IMR-90 (cell line): ENCODE results near the gene CPEB3. TPM values are rescaled to one million over a fixed set of nuclear protein-coding genes. Genes with fewer than 3 reads are reported as not detected.

ENCODE experiments used
- ATAC-seq: fragments of 200-7000 bp; cut with Tn5 transposase; 2 replicates; pipeline ENCODE4 v1.9.1; 2020; ENCODE audit warnings: low read depth, mild to moderate bottlenecking, moderate library complexity
- BruUV-seq: library from RNA; stranded (reverse); fragments of 400-500 nt; replicated peaks from 2 replicates; lab custom pipeline; 2021; lab: Mats Ljungman, UMichigan
- CTCF ChIA-PET: fragments of 300-600 bp; formaldehyde crosslinking; extraction: SDS; loops from one replicate; lab custom pipeline; 2021; ENCODE audit warnings: antibody characterized with exemption; lab: Yijun Ruan, JAX
- POLR2A ChIA-PET: fragments of 300-600 bp; sonication (Branson Sonifier 250); formaldehyde crosslinking; loops from one replicate; lab custom pipeline; 2022; ENCODE audit warnings: antibody characterized with exemption; ENCODE audit not compliant: unreplicated experiment; lab: Charles Lee
- DNase-seq: peaks from one replicate; pipeline ENCODE4 v3.0.0; 2013
- H2AFZ ChIP-seq: replicated peaks from 2 replicates; pipeline ENCODE3; 2013; ENCODE audit warnings: low read length, mild to moderate bottlenecking; ENCODE audit not compliant: poor library complexity
- H2AK5ac ChIP-seq: 2 replicates; pipeline ENCODE4 v1.6.1; 2013; ENCODE audit warnings: low read depth, low read length, inconsistent platforms
- H2AK9ac ChIP-seq: replicated peaks from 2 replicates; pipeline ENCODE3; 2013; ENCODE audit warnings: mild to moderate bottlenecking, low read depth, low read length, moderate library complexity; ENCODE audit not compliant: poor library complexity
- H2BK120ac ChIP-seq: 2 replicates; pipeline ENCODE4 v1.6.1; 2013; ENCODE audit warnings: low read depth, low read length, inconsistent platforms
- H2BK15ac ChIP-seq: 3 replicates; pipeline ENCODE4 v1.6.1; 2013; ENCODE audit warnings: low read depth, low read length, inconsistent platforms
- H2BK20ac ChIP-seq: 2 replicates; pipeline ENCODE4 v1.6.1; 2013; ENCODE audit warnings: low read depth, mild to moderate bottlenecking, inconsistent platforms, low read length, moderate library complexity
- H2BK5ac ChIP-seq: 2 replicates; pipeline ENCODE4 v1.6.1; 2013; ENCODE audit warnings: mild to moderate bottlenecking, low read depth, low read length, inconsistent platforms; ENCODE audit not compliant: poor library complexity, severe bottlenecking
- H3K14ac ChIP-seq: replicated peaks from 2 replicates; pipeline ENCODE4 v1.6.1; 2013; ENCODE audit warnings: low read depth, low read length, inconsistent platforms
- H3K18ac ChIP-seq: 2 replicates; pipeline ENCODE4 v1.6.1; 2013; ENCODE audit warnings: low read depth, low read length, control low read depth
- H3K23ac ChIP-seq: 2 replicates; pipeline ENCODE4 v1.6.1; 2013; ENCODE audit warnings: low read depth, low read length, inconsistent platforms
- H3K27ac ChIP-seq: 2 replicates; pipeline ENCODE4 v1.5.1; 2013; ENCODE audit warnings: mild to moderate bottlenecking, control low read depth, low read length; ENCODE audit not compliant: insufficient read depth
- H3K27me3 ChIP-seq: 2 replicates; pipeline ENCODE4 v1.6.1; 2013; ENCODE audit warnings: low read length; ENCODE audit not compliant: control insufficient read depth, insufficient read depth
- H3K36me3 ChIP-seq: 2 replicates; pipeline ENCODE4 v1.6.1; 2013; ENCODE audit warnings: low read length, mixed read lengths; ENCODE audit not compliant: control insufficient read depth, insufficient read depth
- H3K4ac ChIP-seq: 2 replicates; pipeline ENCODE4 v1.6.1; 2013; ENCODE audit warnings: low read depth, low read length, inconsistent platforms
- H3K4me1 ChIP-seq: 2 replicates; pipeline ENCODE4 v1.6.1; 2013; ENCODE audit warnings: low read length, mixed read lengths; ENCODE audit not compliant: control insufficient read depth, insufficient read depth
- H3K4me2 ChIP-seq: 2 replicates; pipeline ENCODE4 v1.6.1; 2013; ENCODE audit warnings: low read depth, mild to moderate bottlenecking, control low read depth, low read length, moderate library complexity
- H3K4me3 ChIP-seq: 2 replicates; pipeline ENCODE4 v1.5.1; 2013; ENCODE audit warnings: low read depth, mild to moderate bottlenecking, control low read depth, low read length, moderate library complexity; ENCODE audit not compliant: insufficient read depth
- H3K56ac ChIP-seq: 2 replicates; pipeline ENCODE4 v1.6.1; 2013; ENCODE audit warnings: low read length, inconsistent platforms; ENCODE audit not compliant: insufficient read depth; ENCODE audit errors: extremely low read depth
- H3K79me1 ChIP-seq, 2 experiments: 2 replicates each; pipeline ENCODE4 v1.6.1; 2013; ENCODE audit warnings: low read length in 2 of 2, inconsistent platforms in 1 of 2, low read depth in 1 of 2
- H3K9ac ChIP-seq: 2 replicates; pipeline ENCODE4 v1.6.1; 2013; ENCODE audit warnings: low read depth, low read length, control low read depth
- H3K9me1 ChIP-seq: 2 replicates; pipeline ENCODE4 v1.6.1; 2013; ENCODE audit warnings: low read length, inconsistent platforms; ENCODE audit not compliant: insufficient read depth
- H3K9me3 ChIP-seq: 2 replicates; pipeline ENCODE4 v1.6.1; 2013; ENCODE audit warnings: low read length; ENCODE audit not compliant: control insufficient read depth, insufficient read depth
- H4K20me1 ChIP-seq: 2 replicates; pipeline ENCODE4 v1.6.1; 2013; ENCODE audit warnings: low read length, inconsistent platforms; ENCODE audit not compliant: insufficient read depth
- H4K5ac ChIP-seq: 2 replicates; pipeline ENCODE4 v1.6.1; 2013; ENCODE audit warnings: mild to moderate bottlenecking, low read depth, low read length, control low read depth
- H4K8ac ChIP-seq, 2 experiments: 2 replicates each; pipeline ENCODE4 v1.6.1; 2013; ENCODE audit warnings: low read depth in 2 of 2, low read length in 2 of 2, control low read depth in 1 of 2, inconsistent platforms in 1 of 2
- H4K91ac ChIP-seq: 2 replicates; pipeline ENCODE4 v1.6.1; 2013; ENCODE audit warnings: low read depth, low read length, inconsistent platforms; ENCODE audit not compliant: insufficient read depth
- BHLHE40 ChIP-seq: fragments of 150-350 bp; IDR thresholded peaks from 2 replicates; pipeline ENCODE4 v1.6.1; 2016; ENCODE audit warnings: mild to moderate bottlenecking, low read depth, low read length
- CEBPB ChIP-seq: IDR thresholded peaks from 2 replicates; pipeline ENCODE4 v1.6.1; 2012; ENCODE audit warnings: low read depth, low read length, improper control_type of control experiment
- CHD1 ChIP-seq: IDR thresholded peaks from 2 replicates; pipeline ENCODE4 v1.6.1; 2012; ENCODE audit warnings: low read depth, low read length, improper control_type of control experiment
- FOS ChIP-seq: fragments of 150-350 bp; IDR thresholded peaks from 2 replicates; pipeline ENCODE4 v1.6.1; 2016; ENCODE audit warnings: low read depth, low read length
- MAFK ChIP-seq: IDR thresholded peaks from 2 replicates; pipeline ENCODE4 v1.6.1; 2012; ENCODE audit warnings: low read depth, low read length, improper control_type of control experiment
- MAZ ChIP-seq: IDR thresholded peaks from 2 replicates; pipeline ENCODE4 v1.6.1; 2012; ENCODE audit warnings: low read depth, mild to moderate bottlenecking, low read length, improper control_type of control experiment, moderate library complexity, borderline replicate concordance
- MXI1 ChIP-seq: IDR thresholded peaks from 2 replicates; pipeline ENCODE4 v1.6.1; 2012; ENCODE audit warnings: low read depth, mild to moderate bottlenecking, low read length, moderate library complexity, borderline replicate concordance
- NFE2L2 ChIP-seq: fragments of 150-350 bp; IDR thresholded peaks from 2 replicates; pipeline ENCODE4 v1.6.1; 2016; ENCODE audit warnings: low read depth, mild to moderate bottlenecking, low read length
- POLR2A ChIP-seq: IDR thresholded peaks from 2 replicates; pipeline ENCODE4 v1.6.1; 2012; ENCODE audit warnings: mild to moderate bottlenecking, low read depth, low read length
- RAD21 ChIP-seq: IDR thresholded peaks from 2 replicates; pipeline ENCODE4 v1.6.1; 2012; ENCODE audit warnings: low read length, improper control_type of control experiment
- RCOR1 ChIP-seq: IDR thresholded peaks from 2 replicates; pipeline ENCODE4 v1.6.1; 2012; ENCODE audit warnings: mild to moderate bottlenecking, low read length, improper control_type of control experiment; ENCODE audit not compliant: insufficient replicate concordance
- RFX5 ChIP-seq: IDR thresholded peaks from 2 replicates; pipeline ENCODE4 v1.8.0; 2012; ENCODE audit warnings: low read depth, mild to moderate bottlenecking, low read length, moderate library complexity
- SMC3 ChIP-seq: fragments of 150-350 bp; IDR thresholded peaks from 2 replicates; pipeline ENCODE4 v1.6.1; 2016; ENCODE audit warnings: low read depth, mild to moderate bottlenecking, antibody characterized with exemption, low read length, moderate library complexity
- WGBS, 2 experiments: methylation state at CpG; one replicate each; pipeline versions ENCODE4 v1.1.5 to v1.1.7; 2013; ENCODE audit warnings: missing lambda C conversion rate in 2 of 2; ENCODE audit not compliant: insufficient read length in 1 of 2; ENCODE audit errors: extremely low coverage in 2 of 2; 5-methylcytosine and 5-hydroxymethylcytosine counted together
- dilution Hi-C: fragments of 300-500 bp; cut with HindIII; formaldehyde crosslinking; loops from one replicate; pipeline ENCODE4 v1.14.3; 2018; ENCODE audit warnings: low sequenced_read_pairs; ENCODE audit not compliant: unreplicated experiment
- in situ Hi-C: fragments of 300-500 bp; cut with MboI; formaldehyde crosslinking; loops from 3 replicates; pipeline ENCODE4 v1.14.3; 2019; ENCODE audit warnings: low sequenced_read_pairs, inconsistent platforms, mixed read lengths
- intact Hi-C: fragments of 100-400 bp; cut with micrococcal nuclease; formaldehyde crosslinking; loops from 2 replicates; pipeline ENCODE4 v1.10.0; 2022
- polyA plus RNA-seq, 3 experiments: library from polyadenylated mRNA; depleted of rRNA; stranded (reverse); fragments of >200 nt; gene quantifications; 2 replicates each; pipeline ENCODE4 v1.2.3, GENCODE V29; 2012; ENCODE audit warnings: low replicate concordance in 1 of 3
- total RNA-seq: library from RNA; depleted of rRNA; stranded (reverse); fragments of >200 nt; gene quantifications from 2 replicates; pipeline ENCODE4 v1.2.3, GENCODE V29; 2012
- TF ChIP-seq, protein P1 (sequence below): fragments of 150-350 bp; IDR thresholded peaks from 2 replicates; pipeline ENCODE4 v1.6.1; 2017; ENCODE audit warnings: mild to moderate bottlenecking, antibody characterized with exemption, low read length, low read depth
- TF ChIP-seq, protein P2 (sequence below): fragments of 150-350 bp; IDR thresholded peaks from 2 replicates; pipeline ENCODE4 v1.6.1; 2016; ENCODE audit warnings: low read depth, mild to moderate bottlenecking, low read length, moderate library complexity, borderline replicate concordance
- TF ChIP-seq, protein P3 (sequence below): conservative IDR thresholded peaks from 2 replicates; pipeline ENCODE4 v1.5.1; 2012; ENCODE audit warnings: mild to moderate bottlenecking, low read depth, low read length, improper control_type of control experiment

CPEB3 gene
- total and polyA plus RNA-seq, 2 of the 4 experiments (the other 2 are of a cell fraction), result 0.18 to 0.36 TPM

DNA sequence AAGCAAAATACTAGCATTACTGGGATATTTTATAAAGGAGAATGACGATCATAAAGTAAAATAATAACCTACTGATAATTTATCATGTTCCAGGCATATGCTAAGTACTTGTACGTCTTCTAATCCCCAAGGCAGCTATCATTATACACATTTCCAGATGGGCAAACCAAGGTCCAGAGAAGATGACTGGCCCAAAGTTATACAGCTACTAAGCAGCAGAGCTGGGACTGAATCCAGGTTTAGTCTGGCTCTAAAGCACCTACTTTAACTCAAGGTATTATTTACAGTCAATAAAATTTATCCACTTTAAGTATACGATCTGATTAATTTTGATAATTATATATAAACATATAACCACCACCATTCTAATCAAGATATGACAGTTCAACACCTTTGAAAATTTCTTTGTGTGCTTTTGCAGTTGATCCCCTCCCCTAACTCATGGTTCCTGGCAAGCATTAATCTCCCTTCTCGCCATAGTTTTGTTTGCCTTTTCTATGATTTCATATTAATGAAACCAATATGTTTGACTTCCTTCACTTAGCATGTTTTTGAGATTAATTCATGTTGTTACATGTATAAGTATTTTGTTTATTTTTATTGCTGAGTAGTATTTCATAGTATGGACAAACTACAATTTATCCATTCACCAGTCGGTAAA is 126.7 kb downstream of the CPEB3 start:
- intact Hi-C loops, result no loop called here
- WGBS, 2 experiments, result no CpG with 5 or more reads among the region's 5 CpGs
- ATAC-seq, result no peak
- Histone ChIP-seq H3K4me2 (no peak overlapping the region), H3K23ac (no peak overlapping the region), H2BK5ac (no peak overlapping the region), H3K4me3 (no peak overlapping the region), H4K5ac (no peak overlapping the region), H4K20me1 (no peaks in the 10 kb centered on the region), H2BK15ac (no peak overlapping the region), H3K27ac (no peak overlapping the region), H3K4me1 (no peaks in the 10 kb centered on the region), H3K27me3 (no peaks in the 10 kb centered on the region), H3K18ac (no peak overlapping the region), H4K8ac (no peak overlapping the region), H3K14ac (no peak overlapping the region), H3K56ac (no peak overlapping the region), H3K9me1 (no peaks in the 10 kb centered on the region), H3K36me3 (no peaks in the 10 kb centered on the region), H2AK5ac (no peak overlapping the region), H3K4ac (no peak overlapping the region), H3K9ac (no peak overlapping the region), H2BK20ac (no peak overlapping the region), H4K91ac (no peak overlapping the region), H2AFZ (no peak overlapping the region), H2AK9ac (no peak overlapping the region), H3K79me1 (no peaks in the 10 kb centered on the region), H2BK120ac (no peak overlapping the region), H3K9me3 (peaks cover 7% of the 10 kb centered on the region; the same call in 1 of the 2 replicates)
- BruUV-seq, result no TSS peak
- no peak for DNase-seq
- dilution Hi-C loops, result no loop called here
- TF ChIP-seq NFE2L2 (no peak), SMC3 (no peak), RAD21 (no peak), BHLHE40 (no peak), MAFK (no peak), CEBPB (no peak), POLR2A (no peak), RFX5 (no peak), MXI1 (no peak), MAZ (no peak), FOS (no peak), RCOR1 (no peak), CHD1 (no peak)
- TF ChIP-seq, protein P1, sequence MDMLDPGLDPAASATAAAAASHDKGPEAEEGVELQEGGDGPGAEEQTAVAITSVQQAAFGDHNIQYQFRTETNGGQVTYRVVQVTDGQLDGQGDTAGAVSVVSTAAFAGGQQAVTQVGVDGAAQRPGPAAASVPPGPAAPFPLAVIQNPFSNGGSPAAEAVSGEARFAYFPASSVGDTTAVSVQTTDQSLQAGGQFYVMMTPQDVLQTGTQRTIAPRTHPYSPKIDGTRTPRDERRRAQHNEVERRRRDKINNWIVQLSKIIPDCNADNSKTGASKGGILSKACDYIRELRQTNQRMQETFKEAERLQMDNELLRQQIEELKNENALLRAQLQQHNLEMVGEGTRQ, result no peak
- TF ChIP-seq, protein P2, sequence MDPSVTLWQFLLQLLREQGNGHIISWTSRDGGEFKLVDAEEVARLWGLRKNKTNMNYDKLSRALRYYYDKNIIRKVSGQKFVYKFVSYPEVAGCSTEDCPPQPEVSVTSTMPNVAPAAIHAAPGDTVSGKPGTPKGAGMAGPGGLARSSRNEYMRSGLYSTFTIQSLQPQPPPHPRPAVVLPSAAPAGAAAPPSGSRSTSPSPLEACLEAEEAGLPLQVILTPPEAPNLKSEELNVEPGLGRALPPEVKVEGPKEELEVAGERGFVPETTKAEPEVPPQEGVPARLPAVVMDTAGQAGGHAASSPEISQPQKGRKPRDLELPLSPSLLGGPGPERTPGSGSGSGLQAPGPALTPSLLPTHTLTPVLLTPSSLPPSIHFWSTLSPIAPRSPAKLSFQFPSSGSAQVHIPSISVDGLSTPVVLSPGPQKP, result no peak
- TF ChIP-seq, protein P3, sequence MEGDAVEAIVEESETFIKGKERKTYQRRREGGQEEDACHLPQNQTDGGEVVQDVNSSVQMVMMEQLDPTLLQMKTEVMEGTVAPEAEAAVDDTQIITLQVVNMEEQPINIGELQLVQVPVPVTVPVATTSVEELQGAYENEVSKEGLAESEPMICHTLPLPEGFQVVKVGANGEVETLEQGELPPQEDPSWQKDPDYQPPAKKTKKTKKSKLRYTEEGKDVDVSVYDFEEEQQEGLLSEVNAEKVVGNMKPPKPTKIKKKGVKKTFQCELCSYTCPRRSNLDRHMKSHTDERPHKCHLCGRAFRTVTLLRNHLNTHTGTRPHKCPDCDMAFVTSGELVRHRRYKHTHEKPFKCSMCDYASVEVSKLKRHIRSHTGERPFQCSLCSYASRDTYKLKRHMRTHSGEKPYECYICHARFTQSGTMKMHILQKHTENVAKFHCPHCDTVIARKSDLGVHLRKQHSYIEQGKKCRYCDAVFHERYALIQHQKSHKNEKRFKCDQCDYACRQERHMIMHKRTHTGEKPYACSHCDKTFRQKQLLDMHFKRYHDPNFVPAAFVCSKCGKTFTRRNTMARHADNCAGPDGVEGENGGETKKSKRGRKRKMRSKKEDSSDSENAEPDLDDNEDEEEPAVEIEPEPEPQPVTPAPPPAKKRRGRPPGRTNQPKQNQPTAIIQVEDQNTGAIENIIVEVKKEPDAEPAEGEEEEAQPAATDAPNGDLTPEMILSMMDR, result no peak
- in situ Hi-C loops, result no loop called here
- ChIA-PET CTCF (no interaction called here), POLR2A (no interaction called here)
